ENCODE results near the gene DIRAS1.

DIRAS1 gene

DNA sequence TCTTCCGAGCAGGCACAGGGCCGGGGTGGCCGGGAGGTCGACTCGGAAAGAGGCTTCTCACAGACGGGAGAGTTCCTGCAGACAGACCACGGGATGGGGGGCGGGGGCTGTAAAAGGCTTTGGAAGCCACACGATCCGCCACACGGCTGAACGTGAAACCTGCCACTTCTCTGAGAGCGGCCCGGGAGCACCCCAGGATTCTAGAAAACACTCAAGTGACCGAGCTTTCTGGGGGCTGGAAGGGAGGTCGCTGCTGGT, 34.2 kb upstream of the DIRAS1 start:
- DNase-seq (ENCODE audit: low read depth): no peak

DNA sequence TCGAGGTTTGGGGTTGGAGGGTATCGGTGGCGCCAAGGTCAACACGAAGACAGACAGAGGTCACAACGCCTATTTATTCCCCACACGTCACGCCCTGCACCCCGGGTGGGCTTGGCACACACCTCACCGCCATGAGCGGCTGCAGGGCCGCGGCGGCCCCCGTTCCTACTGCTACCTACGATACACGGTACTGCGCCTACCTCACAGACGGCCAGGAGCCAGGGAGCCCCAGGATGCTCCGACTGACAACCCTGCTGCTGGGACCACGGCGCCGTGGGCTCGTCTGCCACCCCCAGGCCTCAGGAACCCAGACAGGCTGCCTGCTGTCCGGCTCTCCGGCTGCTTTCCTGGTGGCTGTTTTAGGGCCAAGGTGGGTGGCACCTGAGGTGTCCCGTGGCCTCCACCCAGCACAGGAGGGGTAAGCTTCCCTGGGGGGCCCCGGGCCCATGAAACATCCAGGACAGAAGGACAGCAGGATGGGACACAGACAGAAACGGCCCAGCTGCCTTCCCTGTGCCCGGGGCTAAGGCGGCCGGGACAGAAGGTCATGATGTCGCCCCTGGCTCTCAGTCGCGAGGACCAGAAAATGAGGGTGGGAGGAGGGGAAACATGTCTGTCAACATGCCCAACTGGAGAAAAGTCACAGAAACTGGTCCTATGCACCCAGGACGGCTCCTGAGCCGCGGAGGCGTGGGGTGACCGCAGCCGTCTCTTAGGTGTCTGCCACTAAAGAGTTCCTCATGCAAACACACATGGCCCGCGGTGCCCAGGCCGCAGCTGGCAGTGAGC, 33.7 kb upstream of the DIRAS1 start:
- DNase-seq (ENCODE audit: low read depth): no peak

DNA sequence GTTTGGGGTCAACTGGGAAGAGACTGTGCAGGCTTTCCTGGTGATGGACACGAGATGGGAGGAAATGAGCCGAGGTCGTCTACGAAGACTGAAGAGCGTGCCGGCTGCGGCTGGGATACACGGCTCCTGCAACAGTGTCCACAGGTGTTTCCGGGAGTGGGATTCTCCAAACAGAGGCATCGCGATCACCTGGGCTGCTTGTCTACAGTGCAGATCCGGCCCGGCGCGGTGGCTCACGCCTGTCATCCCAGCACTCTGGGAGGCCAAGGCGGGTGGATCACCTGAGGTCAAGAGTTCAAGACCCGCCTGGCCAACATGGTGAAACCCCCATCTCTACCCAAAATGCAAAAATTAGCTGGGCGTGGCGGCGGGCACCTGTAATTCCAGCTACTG, 30.3 kb upstream of the DIRAS1 start:
- DNase-seq (ENCODE audit: low read depth): no peak

DNA sequence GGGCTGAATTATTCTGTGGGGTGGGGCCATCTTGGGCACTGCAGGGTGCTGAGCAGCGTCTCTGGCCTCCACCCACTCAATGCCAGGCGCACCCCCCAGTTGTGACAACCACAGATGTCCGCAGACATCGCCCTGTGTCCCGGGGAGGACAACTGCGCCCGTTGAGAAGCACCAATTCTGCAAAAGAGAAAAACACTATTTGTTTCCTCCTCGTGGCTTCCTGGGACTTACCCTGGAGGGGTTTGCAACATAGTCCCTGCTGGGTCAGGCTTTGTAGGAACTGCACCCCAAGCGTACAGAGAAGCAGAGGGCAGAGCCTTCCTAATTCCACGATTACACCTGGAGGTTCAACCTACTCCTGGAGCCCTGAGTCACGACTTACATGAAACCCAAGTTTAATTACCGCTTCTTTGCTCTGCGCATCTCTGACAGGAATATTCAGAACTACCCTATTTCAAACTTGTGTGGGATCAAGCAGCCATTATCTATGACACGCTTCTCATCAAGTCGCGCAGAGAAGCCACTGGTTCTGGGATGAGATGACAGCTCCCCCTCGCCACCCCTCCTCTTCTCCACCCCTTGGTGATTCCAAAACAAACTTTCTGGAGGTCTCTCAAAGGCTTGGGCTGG, 29.8 kb upstream of the DIRAS1 start:
- no peak for DNase-seq (ENCODE audit: low read depth)

DNA sequence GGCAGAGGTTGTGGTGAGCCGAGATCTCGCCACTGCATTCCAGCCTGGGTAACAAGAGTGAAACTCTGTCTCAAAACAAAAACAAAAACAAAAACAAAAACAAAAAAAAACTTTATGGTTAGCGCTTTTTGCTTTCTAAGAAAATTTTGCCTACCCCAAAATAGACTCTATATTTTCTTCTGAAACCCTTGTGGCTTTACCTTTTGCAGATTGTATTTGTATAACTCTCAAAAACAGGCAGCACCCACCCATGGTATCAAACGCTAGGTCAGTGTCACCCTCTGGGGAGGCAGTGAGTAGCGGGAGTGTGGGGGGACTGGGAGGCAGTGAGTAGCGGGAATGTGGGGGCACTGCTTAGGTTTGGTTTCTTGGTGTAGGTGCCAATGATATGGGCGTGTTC, 26.2 kb upstream of the DIRAS1 start:
- DNase-seq (ENCODE audit: low read depth): no peak

DNA sequence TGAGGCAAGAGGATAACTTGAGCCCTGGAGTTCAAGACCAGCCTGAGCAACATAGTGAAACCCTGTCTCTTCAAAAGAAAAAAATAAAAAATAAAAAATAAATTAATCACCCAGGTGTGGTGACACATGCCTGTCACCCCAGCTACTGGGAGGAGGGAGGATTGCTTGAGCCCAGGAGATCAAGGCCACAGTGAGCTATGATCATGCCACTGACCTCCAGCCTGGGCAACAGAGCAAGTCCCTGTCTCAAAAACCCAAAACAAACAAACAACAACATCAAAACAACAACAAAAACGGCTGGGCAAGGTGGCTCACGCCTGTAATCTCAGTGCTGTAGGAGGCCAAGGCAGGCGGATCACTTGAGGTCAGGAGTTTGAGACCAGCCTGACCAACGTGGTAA, 22.9 kb upstream of the DIRAS1 start:
- no peak for DNase-seq (ENCODE audit: low read depth)

DNA sequence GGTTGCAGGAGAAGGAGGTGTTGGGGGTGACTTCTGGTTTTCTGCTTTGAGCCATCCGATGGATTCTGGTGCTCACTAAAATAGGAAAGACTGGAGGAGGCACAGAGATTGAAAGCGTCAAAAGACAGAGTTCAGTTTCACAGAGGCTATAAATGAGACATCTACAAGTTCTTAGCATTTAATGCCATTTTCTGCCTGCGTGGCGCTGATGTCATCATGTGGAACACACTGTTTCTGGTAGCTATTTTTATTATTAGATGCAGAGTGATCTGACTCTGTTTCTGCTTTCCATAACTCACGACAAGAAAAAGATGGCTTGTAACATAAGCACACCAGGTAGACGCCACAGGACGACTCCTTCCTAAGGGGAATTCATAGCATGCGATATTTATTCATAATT, 21.9 kb upstream of the DIRAS1 start:
- DNase-seq (ENCODE audit: low read depth): no peak

DNA sequence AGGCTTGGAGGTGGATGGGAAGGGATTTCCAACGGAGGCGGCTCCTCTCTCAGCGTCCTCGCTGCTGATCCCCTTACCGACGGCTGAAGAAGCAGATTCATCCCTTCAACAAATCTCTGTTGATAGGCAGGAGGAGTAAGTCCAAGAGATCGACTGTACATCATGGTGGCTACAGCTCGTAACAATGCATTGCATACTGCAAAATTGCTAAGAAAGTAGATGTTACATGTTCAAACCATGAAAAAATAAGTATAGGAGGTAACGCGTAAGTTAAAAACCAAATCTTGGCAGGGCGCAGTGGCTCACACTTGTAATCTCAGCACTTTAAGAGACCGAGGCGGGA, 19.1 kb upstream of the DIRAS1 start:
- no peak for DNase-seq (ENCODE audit: low read depth)

DNA sequence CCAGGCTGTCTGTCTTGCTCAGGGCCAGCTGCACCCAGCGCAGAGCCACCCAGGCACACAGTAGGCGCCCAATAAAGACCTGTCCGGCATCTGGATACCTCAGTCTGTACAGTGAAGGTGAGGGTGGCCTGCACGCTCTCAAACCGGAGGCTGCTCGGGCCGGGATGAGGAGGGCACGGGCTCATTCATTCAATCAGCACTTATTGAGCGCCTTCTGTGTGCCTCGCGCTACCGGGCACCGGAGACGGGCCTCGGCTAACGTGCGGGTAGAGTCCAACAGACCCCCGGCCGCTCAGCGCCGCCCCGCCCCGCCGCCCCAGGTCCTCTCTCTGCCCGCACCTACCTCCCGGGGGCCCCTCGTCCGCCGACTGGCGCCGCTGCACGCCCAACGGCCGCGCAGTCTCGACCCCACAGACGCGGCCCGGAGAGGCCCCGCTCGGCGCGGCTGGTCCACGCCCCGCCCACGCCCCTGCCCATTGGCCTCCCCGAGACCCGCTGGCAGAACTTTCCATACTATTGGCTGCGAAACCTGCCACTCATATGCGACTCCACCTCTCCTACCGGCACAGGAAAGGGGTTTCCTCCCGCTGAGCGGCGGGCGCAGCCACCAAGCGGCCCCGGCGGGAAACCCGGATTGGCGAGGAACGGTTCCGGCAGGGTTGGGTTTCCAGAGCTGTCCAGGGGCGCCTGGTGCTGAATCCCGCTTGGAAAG, 18.6 kb upstream of the DIRAS1 start, which contains the start of gene SLC39A3:
Gene SLC39A3, minus strand, starts transcription at position 416 of the 712 bp plus-strand sequence. CDS start 2,760 bp downstream, outside the sequence.
- DNase-seq (ENCODE audit: low read depth): peak; percentile 98

DNA sequence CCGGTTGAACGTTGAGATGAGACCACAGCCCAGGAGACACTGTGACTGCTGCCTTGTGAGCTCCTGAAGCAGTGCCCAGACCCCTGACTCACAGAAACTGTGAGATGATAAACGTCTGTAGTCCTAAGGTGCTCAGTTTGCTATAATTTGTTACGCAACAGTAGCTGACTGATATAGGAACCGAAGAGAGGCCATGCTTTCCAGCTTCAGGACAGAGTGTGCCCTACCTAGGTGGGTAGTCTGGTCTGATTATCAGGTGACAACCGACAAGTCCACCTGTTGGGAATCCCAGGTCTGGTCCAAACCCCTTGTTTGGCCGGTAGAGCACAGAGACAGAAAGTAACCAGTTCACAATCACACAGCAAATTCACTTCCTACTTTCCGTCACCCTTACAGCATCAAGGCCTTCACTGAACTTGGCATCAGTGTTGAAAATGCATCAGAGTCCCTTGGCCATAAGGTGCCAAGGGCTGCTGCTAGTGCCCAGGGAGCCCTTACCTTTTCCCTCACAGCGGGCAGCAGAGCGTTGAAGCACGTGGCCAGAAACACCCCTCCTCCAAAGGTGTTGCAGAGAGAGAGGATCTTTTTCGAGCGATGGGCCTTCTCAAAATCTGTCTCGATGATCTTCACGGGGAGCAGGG, 15.5 kb upstream of the DIRAS1 start:
- DNase-seq (ENCODE audit: low read depth): no peak

DNA sequence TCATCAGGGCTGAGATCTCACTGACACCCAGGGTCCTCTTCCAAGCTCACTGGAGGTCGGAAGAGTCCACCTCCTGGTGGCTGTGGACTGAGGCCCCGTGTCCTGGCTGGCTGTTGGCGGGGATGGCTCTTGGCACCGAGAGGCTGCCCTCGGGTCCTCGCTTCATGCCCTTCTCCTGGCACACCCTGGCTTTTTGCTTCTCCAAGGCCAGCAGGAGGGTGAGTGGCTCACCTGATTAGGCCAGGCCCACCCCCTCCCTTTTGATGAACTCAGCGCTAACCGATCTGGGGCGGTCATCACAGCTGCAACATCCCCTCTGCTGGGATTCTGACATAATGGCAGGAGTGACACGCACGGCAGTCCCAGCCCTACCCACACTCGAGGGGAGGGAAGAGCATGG, 14.2 kb upstream of the DIRAS1 start:
- DNase-seq (ENCODE audit: low read depth): no peak

DNA sequence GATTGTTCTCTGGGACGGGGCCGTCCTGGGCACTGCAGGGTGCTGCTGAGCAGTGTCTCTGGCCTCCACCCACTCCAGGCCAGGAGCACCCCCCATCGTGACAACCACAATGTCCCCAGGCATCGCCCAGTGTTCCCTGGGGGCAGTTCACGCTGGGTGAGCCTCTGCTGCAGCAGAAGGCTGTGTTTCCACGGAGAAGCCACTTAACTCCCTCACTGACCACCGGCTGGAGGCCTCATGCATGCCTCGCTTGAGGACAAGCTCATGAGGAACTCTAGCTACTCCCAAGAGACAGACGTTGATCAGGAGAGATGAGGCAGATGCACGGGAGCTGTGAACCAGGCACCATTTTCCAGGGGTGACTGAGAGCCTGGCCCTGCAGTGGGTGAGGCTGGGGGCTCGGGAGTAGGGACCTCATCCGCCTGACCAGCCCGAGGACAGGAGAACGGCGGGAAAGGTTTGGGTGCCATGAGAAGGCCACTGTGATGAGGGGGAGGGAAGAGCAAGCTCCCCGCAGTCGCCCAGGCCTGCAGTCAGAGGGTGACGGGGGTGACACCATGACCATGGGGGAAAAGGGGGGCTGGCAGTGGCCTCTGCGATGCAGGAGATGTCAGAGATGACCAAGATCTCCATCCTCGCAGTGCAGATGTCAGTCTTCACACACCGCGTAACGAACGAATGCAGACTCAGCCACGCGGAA, 13.6 kb upstream of the DIRAS1 start:
- DNase-seq (ENCODE audit: low read depth): no peak

DNA sequence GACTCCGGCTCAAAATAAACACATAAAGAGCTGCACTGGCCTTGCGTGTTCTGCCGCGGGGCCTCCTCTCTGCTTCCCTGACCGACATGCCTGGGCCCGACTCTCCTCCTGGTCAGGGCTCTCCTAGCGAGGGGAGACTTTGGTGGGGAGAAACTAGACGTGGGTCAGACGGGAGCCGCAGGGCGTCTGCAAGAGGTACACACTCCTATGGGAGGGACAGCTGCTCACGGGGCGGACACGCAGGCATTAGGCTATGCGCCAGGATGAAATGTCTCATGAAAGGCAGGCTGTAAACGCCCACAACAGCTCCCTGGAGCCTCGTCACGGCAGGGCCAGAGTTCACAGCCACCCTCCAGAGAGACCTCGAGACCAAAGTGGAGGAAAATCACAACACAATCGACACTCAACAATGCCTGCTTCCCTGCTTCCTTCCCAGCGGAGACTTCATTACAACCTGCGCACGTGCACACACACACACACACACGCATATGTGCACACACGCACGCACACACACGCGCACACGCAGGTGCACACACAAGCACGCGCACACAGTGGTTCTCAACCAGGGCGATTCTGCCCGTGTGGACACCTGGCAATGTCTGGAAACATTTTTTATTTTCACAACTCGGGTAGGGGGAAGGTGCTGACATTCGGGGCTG, 12.9 kb upstream of the DIRAS1 start:
- no peak for DNase-seq (ENCODE audit: low read depth)

DNA sequence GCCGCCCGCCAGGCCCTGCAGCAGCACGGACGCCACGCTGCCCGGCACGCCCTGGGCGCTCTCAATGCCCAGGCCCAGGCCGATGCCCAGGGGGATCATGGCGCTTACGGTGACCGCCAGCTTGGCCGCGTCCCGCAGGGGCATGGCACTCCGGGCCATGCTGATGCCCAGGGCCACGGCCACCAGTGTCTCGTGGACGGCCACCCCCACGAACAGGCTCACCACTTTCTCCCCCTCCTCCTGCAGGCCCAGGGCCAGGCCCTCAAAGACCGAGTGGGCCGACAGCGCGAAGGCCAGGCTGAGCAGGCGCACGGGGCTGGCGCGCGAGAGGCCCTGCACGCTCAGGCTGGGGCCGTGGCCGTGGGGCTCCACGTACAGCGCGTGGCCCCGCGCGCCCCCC, 11.7 kb upstream of the DIRAS1 start:
- no peak for DNase-seq (ENCODE audit: low read depth)

DNA sequence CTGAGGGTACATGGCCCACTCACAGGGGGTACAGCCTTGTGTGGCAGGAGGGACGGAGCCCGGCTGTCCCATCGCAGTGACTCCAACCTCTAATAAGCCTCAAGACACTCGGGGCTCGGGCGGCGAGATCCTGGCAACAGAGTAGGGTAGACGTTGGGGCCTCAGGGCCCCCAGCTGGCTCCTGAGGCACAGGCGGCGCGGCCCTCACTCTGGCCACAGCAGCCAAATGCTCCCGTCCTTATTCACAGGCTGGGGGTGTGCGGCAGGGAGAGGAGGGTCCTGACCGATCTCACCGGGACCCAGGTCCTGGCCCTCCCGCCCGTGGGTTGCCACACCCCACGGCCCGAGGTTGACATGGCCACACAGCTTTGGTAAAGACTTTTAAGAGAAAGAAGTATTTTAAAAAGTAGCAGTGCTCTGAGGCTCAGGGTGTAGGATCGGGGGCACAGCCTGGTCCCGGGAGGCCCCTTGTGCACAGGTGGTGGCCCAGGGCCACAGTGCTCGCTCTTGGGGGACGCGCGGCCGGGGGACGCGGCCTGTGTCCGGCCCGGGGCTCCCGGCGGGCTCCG, 11.1 kb upstream of the DIRAS1 start:
- DNase-seq (ENCODE audit: low read depth): no peak

DNA sequence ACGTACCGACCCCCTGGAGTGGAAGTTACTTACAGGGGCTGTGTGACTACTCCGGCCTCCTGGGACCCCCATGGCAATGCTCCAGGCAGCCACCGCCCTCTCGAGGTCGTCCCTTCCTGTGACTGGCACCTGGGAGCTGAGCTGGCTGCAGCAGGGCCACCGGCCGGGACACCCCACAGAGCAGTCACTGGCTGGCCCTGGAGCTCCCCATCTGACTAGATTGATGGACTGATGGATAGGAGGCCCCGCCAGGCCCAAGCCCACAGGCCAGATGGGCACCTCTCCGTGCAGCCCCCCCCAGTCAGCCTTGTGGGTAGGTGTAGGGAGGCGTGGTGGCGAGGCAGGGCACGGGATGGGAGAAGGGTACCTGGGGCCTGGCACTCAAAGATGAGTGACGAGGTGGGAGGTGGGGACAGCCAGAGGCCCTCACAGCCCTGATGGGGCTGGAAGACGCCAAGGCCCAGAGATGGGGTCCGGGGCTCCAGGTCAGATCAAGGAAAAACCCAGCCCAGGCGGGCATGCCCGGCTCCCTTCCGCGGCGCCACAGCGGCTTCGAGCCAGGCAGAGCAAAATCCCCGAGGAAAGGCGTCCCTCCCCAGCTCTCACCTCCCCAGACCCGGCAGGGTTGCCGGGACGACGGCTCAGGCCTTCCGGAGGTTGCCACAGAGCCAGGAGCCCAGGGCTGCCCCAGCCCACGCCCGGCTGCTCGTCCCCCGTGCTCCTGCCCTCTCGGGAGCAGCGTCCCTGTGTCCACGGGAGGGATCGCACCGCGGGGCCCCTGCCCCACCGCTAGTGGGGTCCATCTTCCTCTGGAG, 10.2 kb upstream of the DIRAS1 start:
- no peak for DNase-seq (ENCODE audit: low read depth)

DNA sequence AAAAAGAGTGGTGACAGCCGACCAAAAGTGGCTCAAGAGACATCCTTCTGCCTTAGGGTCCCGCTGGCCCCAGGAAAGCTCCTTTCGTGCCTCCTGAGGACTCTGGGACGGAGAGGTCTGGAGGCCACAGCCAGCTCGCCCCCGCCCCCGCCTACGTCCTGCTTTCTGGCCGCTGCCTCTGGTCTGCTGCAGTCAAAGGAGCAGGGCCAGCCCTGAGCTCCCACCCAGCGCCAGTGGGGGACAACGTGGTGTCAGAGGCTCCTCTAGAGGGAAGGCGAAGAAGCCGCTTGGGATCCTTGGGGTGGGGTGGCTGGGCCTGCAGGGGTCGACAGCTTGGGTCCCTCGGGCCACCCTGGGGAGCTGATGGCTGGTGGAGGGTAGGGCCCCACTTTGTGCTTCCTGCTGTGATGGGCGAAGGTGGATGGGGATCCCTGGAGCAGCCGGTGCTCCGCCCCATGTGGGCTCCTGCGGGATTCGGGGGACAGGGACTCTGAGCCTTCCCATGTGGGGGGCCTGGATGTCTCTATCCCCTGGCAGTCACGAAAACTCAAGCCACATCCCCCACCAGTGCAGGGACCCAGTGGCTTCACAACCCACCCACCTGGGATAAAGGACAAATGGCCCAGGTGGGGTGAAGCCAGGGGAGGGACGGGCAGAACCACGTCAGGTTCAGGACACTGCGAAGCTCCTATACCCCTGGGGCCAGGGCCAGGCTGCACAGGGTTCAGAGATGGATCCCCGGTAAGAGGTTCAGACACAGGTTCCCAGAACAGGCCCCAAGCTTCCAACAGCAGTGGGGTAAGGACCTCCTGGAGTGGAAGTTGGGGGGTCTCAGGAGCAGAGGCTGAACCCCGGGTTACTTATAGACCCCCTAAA, 9.0 kb upstream of the DIRAS1 start:
- no peak for DNase-seq (ENCODE audit: low read depth)

DNA sequence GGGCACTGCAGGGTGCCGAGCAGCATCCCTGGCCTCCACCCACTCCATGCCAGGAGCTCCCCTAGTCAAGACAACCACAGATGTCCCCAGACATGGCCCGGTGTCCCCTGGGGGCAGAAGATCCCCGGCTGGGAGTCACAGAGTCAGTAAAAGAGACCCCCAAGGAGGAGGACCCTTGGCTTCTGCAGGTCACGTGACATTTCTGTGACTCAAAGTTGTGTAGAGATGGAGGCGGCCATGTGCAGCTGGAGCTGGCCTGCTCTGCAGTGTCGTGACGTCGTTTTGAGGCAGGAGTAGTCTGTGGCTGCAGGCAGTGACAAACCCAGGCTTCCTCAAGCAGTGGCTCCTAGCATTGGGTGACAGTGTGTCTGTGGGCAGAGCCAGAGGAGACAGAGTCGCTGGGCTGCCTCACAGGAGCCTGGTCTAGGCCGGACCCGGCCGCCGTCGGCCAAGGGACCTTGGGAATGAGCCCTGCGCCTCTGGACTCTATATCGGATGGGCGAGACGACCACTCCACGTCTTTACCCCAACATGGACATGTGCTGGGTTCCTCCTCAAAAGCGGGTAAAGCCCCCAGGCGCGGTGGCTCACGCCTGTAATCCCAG, 7.7 kb upstream of the DIRAS1 start:
- DNase-seq (ENCODE audit: low read depth): no peak

DNA sequence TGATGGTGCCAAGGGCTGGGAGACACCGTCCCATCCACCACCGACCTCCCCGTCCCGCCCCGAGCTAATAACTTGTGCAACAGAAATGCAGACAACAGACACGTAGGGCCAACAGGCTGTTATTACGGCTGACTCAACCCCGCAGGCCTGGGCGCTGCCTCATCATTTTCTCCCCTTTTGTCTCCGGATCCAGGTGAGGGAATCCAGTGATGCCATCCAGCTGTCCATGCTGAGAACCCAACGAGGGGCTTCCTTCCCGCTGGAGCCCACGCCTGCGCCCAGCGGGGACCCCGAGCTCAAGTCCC, 6.4 kb upstream of the DIRAS1 start:
- no peak for DNase-seq (ENCODE audit: low read depth)
